HG03442 (cell line): ENCODE data around the gene EPB41L3.
"Not testable (repeated sequence)": the region's sequence is repeated elsewhere in the genome, so short reads cannot be mapped to it uniquely, and the experiment has no call there.

Experiments
- ATAC-seq: cut with Tn5 transposase; IDR thresholded peaks from one replicate; pipeline ENCODE4 v1.9.1; 2021; ENCODE audit warnings: mild to moderate bottlenecking, moderate library complexity; ENCODE audit not compliant: unreplicated experiment

The EPB41L3 gene

GRCh38 chr18:5532066-5532465 is 11.7 kb downstream of the EPB41L3 start:
- ATAC-seq, result no peak

- no peak for ATAC-seq
Measured at GRCh38 chr18:5530629-5531178, 13.1 kb downstream of the EPB41L3 start.

DNA sequence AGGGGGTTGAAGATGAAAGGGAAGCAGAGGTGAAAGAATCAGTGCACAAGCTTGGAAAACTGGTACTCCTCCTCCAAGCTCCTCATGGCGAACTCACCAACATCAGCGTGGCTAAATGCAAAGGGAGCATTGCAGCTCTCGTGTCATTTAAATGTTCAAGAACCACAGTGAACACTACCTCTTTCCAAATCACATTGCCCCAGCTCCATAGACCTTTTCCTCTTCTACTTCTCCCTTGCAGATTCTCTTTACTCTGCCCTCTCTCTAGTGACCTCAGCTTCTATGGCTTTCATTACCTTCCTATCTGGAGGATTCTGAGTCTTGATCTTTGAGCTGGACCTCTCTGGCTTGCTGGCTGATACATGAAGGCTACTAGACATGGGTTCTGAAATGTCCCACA is 14.3 kb downstream of the EPB41L3 start:
- no peak for ATAC-seq

DNA sequence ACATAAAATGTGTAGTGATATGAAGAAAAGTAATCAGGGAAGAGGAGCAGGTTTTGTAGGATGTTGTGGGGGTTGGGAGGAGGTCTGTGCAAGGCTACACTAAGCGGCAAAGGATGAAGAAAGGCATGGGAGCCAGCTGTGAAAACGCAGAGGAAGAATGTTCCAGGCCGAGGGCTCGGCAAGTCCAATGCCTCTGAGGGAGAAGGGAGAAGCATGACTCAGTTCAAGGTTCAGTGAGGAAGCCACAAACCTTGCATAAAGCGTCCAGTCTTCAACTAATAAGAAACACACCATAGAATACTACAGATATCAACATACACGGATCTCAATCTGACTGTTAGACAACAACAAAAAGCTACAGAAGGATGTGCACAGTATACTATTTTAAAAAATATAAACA is 16.2 kb downstream of the EPB41L3 start:
- ATAC-seq, result no peak

GRCh38 chr18:5524660-5525059 is 19.1 kb downstream of the EPB41L3 start:
- no peak for ATAC-seq

GRCh38 chr18:5521000-5521399 is 22.8 kb downstream of the EPB41L3 start:
- no peak for ATAC-seq

- ATAC-seq, result no peak
Measured at GRCh38 chr18:5520464-5520863, 23.3 kb downstream of the EPB41L3 start.

DNA sequence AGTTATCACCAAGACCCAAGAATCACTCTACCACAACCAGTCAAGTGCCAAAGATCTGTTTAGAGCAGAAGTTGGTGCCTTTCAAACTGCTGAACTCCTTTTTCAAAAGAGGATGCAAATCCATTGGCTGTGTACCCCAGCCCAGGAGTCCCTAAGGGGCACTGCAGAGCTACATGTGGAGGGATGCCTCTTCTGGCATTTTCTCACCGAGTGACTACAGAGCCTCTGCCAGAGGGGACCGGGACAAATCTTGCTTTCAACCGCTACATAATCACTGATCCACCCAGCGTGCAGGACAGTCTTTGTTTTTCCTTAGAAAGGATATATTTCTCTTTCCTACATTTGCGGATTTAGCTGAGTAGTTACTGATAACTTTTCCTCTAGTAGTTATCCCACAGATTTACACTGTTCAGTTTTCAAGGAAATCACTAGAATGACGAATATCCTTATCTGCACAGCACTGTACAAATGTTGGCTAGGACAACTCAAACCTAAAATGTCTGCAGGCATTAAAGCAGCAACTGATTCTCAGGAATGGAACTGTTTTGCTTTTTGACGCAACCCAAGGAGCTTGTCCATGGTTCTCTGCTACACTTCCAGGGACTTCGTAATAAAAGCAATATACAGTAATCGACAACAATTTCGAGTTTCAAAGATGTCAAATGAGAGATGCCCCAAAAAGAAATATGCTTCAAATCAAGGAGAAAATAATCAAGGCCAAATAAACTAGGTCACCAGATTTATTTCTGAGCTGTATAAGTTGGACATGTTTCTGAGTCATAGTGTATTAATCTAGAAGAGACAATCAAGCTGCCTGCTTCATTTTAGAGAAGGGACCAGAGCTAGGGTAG is 24.1 kb downstream of the EPB41L3 start:
- ATAC-seq, result no peak

DNA sequence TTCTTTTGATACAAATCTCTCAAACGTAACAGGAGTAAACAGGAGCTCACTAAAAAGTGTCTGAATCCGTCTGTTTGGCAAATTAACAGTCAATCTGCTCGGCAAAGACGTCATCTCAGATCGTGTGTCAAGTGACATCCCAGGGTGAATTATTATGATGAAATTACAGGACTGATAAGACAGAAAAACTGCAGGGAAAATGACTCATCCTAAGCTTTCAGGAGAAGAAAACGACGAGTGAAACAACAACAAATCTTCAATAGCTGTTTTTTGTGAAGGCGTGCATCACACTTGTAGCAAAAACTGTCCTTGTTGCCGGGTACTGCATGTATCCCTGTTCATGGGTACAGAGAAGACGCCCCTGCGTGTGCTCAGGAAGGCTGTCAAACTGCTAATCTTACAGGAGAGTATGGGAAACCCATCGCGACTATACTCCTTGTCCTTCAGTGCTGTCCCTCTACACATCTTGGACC is 24.9 kb downstream of the EPB41L3 start:
- no peak for ATAC-seq

DNA sequence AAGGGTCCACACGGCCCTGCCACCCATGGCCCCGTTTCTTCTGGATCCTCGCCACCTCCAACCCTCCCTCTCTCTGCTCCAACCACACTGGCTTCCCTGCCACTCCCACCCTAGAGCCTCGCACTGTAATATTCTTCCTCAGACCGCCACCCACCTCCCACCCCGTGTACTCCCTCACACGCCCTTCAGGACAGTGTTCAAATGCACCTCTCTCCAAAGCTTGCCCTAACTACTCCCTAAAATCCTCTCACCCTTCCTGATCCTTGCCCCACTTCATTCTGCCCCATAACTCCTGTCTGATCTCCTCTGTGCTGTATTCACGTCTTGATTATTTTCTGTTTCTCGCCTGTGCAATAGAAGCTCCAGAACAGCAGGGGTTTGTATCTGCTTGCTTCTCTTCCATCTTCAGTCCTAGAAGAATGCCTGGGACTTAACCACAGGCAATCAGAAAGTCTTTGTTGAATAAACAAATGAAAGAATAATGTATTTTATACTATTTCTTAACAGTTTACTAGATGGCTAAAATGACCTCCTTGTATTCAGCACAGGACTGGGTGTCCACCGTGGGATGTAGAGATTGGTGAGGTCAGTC is 25.5 kb downstream of the EPB41L3 start:
- ATAC-seq, result no peak

GRCh38 chr18:5516841-5517240 is 27.0 kb downstream of the EPB41L3 start:
- ATAC-seq, result no peak

GRCh38 chr18:5515011-5515784 is 28.6 kb downstream of the EPB41L3 start:
- ATAC-seq, result no peak

DNA sequence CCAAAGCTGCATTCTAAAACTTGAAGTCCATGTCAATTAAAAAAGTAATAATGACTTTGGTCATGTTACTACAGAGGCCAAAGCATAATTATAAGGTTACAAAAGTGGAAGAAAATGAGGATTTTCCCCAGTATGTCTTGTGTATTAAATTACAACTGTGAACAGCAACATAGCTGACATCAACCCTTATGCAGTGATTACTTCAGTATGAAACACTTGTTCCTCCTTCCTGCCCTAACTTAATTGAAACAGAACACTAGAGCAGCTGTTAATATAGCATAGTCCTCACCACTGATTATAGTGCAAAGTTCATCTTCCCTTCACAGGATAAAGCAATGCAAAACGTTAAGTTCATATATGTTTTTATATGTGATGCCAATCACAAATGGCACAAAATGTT is 29.9 kb downstream of the EPB41L3 start:
- no peak for ATAC-seq

DNA sequence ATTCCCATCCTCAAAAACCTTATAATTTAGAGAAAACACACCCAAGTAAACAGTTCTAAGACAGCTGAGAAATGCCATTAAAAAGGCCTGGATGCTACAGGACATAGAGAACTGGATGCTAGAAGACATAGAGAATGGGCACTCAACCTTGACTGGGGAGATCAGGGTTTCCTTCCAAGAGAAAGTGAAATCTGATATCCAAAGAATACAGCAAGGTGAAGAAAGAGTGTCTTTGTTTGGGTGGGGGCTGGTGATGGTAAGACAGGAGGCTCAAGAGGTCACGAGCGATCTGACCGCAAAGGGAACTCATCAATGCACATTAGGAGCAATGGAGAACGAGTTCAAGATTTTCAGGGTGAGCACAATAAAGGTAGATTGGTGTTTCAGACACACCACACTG is 31.6 kb downstream of the EPB41L3 start:
- no peak for ATAC-seq

DNA sequence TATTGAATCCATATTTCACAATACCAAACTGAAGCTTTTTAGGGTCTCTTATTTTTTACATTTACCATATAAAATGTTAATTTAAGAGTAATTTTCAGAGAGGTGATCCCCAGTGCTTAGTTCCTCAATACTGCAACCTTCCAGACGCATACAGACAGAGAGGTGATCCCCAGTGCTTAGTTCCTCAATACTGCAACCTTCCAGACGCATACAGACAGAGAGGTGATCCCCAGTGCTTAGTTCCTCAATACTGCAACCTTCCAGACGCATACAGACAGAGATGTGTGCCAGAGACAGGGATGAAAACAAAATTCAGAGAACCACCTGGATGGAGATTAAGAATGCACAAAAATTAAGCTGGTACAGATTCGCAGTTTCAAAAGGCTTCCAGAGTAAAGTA is 32.3 kb downstream of the EPB41L3 start:
- ATAC-seq, result not testable (repeated sequence)

GRCh38 chr18:5510135-5510846 is 33.5 kb downstream of the EPB41L3 start:
- no peak for ATAC-seq

- ATAC-seq, result no peak
Measured at GRCh38 chr18:5508821-5509220, 35.0 kb downstream of the EPB41L3 start.

DNA sequence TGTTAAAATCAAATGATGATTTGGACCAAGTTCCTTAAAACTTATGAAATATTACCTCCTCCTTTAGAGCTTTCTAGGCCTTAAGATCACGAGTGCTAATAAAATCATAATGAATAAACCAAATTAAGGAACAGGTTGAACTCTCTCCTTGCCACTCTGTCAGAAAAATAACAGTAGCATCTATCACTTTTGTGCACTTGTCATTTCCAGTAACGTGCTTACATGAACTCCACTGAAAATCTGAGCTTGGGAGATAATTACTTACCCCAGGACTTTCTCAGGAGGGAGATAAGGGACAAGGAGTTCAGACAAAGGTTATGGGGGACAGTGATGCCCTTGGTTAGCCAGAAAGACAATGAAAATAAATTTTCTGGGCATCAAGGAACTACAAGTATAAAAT is 36.0 kb downstream of the EPB41L3 start:
- no peak for ATAC-seq

DNA sequence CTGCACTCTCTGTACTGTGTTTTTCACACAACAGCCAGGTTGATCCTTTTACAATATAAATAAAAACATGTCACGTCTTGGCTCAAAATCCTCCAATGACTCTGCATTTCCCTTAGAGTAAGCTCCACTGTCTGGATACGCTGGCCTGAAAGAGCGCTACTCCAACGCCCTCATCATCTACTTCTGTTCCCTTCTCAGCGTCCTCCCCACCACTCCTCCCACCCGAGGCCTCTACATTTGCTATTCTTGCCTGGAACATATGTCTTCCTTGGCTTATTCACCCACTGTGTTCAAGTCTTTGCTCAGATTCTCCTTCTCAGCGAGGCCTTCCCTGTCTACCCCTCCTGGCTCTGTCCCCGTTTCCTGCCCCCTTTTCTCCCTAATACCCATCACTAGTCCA is 37.6 kb downstream of the EPB41L3 start:
- ATAC-seq, result no peak

DNA sequence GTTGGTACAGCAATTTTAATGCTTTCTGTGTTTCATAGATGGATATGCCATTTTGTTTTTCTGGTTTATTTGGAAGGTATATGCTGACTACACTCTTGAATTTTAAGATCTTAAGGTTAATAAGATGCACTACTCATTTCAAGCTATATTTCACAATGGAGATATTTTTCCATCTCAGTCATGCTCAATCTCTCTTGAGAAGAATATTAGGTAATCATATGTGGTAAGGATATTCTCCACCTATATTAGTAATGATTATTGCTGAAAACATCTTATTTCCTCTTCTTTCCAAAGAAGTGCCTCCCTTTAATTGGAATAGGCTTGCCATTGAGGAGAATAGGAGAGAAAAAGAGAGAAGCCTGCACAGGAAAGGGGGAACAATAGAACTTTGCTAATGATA is 40.1 kb downstream of the EPB41L3 start:
- ATAC-seq, result no peak
